ENCODE data around the gene MTG1.

- TF ChIP-seq CTCF (optimal IDR thresholded peaks at IDR 0.05 in 1 of 3, IDR thresholded peaks at IDR 0.05 in 1 of 3, conservative IDR thresholded peaks at IDR 0.05 in 1 of 3; ENCODE audit: extremely low read depth in 1 of 3, insufficient read depth in 2 of 3, low read length in 3 of 3) (no peak), EZH2 (IDR thresholded peaks at IDR 0.05; ENCODE audit: low read length) (no peak)
These were observed 72.1 kb downstream of the MTG1 start for GRCh38 chr10:133465950-133466474.

All from keratinocyte (primary cell).